Parathyroid adenoma (tissue), 2 donors: ENCODE data around the gene C5orf24.

Experiments
- H2AFZ ChIP-seq: fragments of 300-600 bp; sonication (generic); one replicate; pipeline ENCODE4 v1.7.0; 2017; ENCODE audit warnings: antibody characterized with exemption, mild to moderate bottlenecking
- H3K27ac ChIP-seq: fragments of 300-600 bp; sonication (generic); one replicate; pipeline ENCODE4 v1.7.0; 2017
- H3K27me3 ChIP-seq: fragments of 300-600 bp; sonication (generic); one replicate; pipeline ENCODE4 v1.7.0; 2017; ENCODE audit warnings: low read length; ENCODE audit not compliant: control insufficient read depth, insufficient read depth
- H3K36me3 ChIP-seq: fragments of 300-600 bp; sonication (generic); one replicate; pipeline ENCODE4 v1.7.0; 2017; ENCODE audit warnings: low read length; ENCODE audit not compliant: control insufficient read depth, insufficient read depth
- H3K4me1 ChIP-seq: fragments of 300-600 bp; sonication (generic); one replicate; pipeline ENCODE4 v1.7.0; 2017; ENCODE audit warnings: control low read depth
- H3K4me2 ChIP-seq: fragments of 300-600 bp; sonication (generic); one replicate; pipeline ENCODE4 v1.7.0; 2017; ENCODE audit warnings: low read length
- H3K4me3 ChIP-seq: fragments of 300-600 bp; sonication (generic); one replicate; pipeline ENCODE4 v1.7.0; 2017; ENCODE audit warnings: low read depth, low read length
- H3K79me2 ChIP-seq: fragments of 300-600 bp; sonication (generic); one replicate; pipeline ENCODE4 v1.7.0; 2017; ENCODE audit warnings: control low read depth
- H3K9ac ChIP-seq: fragments of 300-600 bp; sonication (generic); one replicate; pipeline ENCODE4 v1.7.0; 2017; ENCODE audit warnings: mild to moderate bottlenecking
- H3K9me3 ChIP-seq: fragments of 300-600 bp; sonication (generic); one replicate; pipeline ENCODE4 v1.7.0; 2017; ENCODE audit warnings: low read length; ENCODE audit not compliant: control insufficient read depth
- TF ChIP-seq, protein P1 (sequence below): fragments of 300-600 bp; sonication (generic); IDR thresholded peaks from one replicate; pipeline ENCODE4 v1.7.0; 2017; ENCODE audit warnings: antibody characterized with exemption, mild to moderate bottlenecking
- donor health status: primary hyperparathyroidism.

Gene C5orf24

DNA sequence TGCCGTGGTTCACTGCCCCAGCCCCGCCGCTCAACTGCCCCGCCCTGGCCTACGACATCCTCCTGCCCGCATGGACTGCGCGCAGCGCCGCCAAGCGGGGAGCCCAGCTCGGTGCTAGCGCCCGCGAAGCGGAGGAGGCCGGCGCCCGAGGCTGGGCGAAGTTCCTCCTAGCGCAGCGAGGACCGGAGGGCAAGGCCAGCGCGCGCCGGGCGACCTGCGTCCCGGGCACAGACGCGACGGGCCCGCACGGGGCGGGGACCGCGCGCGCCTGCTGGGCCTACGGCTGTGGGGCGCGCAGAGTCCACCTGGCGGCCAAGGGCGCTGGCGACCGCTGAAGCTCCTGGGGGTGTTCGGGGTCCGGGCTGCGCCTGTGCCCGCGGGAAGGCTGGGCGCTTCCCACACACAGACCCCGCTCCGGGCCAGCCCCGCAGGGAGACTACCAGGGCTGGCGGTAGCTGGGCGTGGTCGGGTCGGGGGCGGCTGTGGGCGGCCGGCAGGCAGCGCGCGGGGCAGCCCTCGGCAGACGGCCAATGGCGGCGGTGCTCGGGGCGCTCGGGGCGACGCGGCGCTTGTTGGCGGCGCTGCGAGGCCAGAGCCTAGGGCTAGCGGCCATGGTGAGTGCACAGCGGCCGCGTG, 59.0 kb downstream of the C5orf24 start, which contains the start of gene PCBD2:
TSS of gene PCBD2 (plus strand) at position 522 of the 636 bp plus-strand sequence. CDS start at position 531, 9 bp downstream.
- Histone ChIP-seq H3K4me3 (peak within 1 kb of the TSS; percentile 70), H3K36me3 (no peaks in the 10 kb centered on the region), H3K27me3 (no peaks in the 10 kb centered on the region), H2AFZ (peak within 1 kb of the TSS; percentile 79), H3K9ac (peak within 1 kb of the TSS; percentile 74), H3K9me3 (no peaks in the 10 kb centered on the region), H3K79me2 (peaks cover 10% of the 10 kb centered on the region), H3K4me2 (peak within 1 kb of the TSS; percentile 77), H3K4me1 (no peaks in the 10 kb centered on the region), H3K27ac (peak within 1 kb of the TSS; percentile 88)
- TF ChIP-seq, protein P1, sequence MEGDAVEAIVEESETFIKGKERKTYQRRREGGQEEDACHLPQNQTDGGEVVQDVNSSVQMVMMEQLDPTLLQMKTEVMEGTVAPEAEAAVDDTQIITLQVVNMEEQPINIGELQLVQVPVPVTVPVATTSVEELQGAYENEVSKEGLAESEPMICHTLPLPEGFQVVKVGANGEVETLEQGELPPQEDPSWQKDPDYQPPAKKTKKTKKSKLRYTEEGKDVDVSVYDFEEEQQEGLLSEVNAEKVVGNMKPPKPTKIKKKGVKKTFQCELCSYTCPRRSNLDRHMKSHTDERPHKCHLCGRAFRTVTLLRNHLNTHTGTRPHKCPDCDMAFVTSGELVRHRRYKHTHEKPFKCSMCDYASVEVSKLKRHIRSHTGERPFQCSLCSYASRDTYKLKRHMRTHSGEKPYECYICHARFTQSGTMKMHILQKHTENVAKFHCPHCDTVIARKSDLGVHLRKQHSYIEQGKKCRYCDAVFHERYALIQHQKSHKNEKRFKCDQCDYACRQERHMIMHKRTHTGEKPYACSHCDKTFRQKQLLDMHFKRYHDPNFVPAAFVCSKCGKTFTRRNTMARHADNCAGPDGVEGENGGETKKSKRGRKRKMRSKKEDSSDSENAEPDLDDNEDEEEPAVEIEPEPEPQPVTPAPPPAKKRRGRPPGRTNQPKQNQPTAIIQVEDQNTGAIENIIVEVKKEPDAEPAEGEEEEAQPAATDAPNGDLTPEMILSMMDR, result peak; percentile 83

DNA sequence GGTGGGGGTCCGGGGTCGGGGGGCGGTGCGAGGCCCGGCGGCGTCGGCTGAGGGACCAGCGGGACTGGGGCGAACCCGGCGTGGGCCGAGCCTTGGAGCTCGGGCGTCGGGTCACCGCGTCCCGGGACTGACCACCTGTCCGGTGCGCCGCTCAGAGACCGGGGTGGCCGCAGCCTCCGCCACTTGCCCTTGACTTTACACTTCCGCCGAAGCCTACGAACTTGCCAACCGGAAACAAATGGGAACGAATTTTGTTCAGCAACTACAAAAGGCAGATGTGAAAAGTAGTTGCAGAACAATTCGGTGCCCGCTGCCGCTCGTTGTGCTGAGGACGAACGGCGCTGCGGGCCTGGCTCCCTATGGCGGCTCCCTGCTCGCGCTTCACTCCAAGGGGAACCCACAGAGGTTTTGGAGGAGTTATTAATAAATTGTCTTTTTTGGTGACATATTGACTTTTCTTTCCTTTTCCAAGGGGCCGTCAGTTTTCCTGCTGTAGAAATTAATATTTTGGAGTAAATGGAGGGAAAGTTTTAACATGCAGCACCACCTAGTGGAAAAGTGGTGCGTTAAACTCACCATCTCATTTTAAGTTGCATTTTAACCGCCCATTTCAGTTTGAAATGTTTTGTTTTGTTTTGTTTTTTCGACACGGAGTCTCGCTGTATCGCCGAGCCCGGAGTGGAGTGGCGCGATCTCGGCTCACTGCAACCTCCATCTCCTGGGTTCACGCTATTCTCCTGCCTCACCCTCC, 59.7 kb downstream of the C5orf24 start:
- no peaks in the 10 kb centered on the region for H3K27me3 ChIP-seq
- no peak overlapping the region for H3K9ac ChIP-seq
- peak overlapping the region; percentile 77 for H3K4me2 ChIP-seq
- no peaks in the 10 kb centered on the region for H3K9me3 ChIP-seq
- peak overlapping the region; percentile 70 for H3K4me3 ChIP-seq
- peak overlapping the region; percentile 79 for H2AFZ ChIP-seq
- no peaks in the 10 kb centered on the region for H3K4me1 ChIP-seq
- H3K27ac ChIP-seq, result peak overlapping the region; percentile 88
- H3K36me3 ChIP-seq, result no peaks in the 10 kb centered on the region
- TF ChIP-seq, protein P1, result peak; percentile 84
- H3K79me2 ChIP-seq, result peaks cover 12% of the 10 kb centered on the region

DNA sequence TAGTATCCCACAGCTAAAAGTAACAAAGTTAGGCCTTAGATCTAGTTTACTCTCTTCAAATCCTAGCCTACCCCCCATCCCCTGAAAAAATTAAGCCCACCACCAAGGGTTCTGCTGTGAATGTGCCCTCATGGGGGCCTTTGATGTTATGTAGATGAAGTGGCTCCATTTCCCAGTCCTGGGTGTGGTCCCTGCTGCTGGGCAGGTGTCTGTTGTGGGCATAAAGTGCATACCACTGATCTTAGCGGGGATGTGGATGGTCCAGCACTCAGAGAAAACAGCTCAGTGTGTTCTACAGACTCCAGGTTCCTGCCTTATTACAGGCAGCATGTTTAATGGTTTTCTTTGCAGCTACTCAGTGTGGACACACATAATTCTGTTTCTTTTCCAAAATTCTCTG, 61.0 kb downstream of the C5orf24 start:
- H2AFZ ChIP-seq, result no peak overlapping the region
- H3K4me2 ChIP-seq, result no peak overlapping the region
- TF ChIP-seq, protein P1, result no peak
- H3K9me3 ChIP-seq, result no peaks in the 10 kb centered on the region
- H3K4me3 ChIP-seq, result no peak overlapping the region
- no peaks in the 10 kb centered on the region for H3K27me3 ChIP-seq
- H3K36me3 ChIP-seq, result no peaks in the 10 kb centered on the region
- H3K27ac ChIP-seq, result no peak overlapping the region
- H3K4me1 ChIP-seq, result no peaks in the 10 kb centered on the region
- H3K79me2 ChIP-seq, result peaks cover 15% of the 10 kb centered on the region
- no peak overlapping the region for H3K9ac ChIP-seq
